A673 (cell line): ENCODE data around the gene SSBP4. TPM values are rescaled to one million over a fixed set of nuclear protein-coding genes. Genes with fewer than 3 reads are reported as not detected.

Experiments
- BruUV-seq: library from RNA; stranded (reverse); fragments of 400-500 nt; replicated peaks from 2 replicates; lab custom pipeline; 2021; lab: Mats Ljungman, UMichigan
- CTCF ChIA-PET: fragments of 300-600 bp; sonication (Branson Sonifier 250); formaldehyde crosslinking; loops from one replicate; lab custom pipeline; 2022; ENCODE audit warnings: antibody characterized with exemption; lab: Charles Lee
- POLR2A ChIA-PET: fragments of 300-600 bp; sonication (Branson Sonifier 250); formaldehyde crosslinking; loops from one replicate; lab custom pipeline; 2022; ENCODE audit warnings: antibody characterized with exemption; ENCODE audit not compliant: low non-redundant PET; lab: Charles Lee
- DNase-seq: peaks from one replicate; pipeline ENCODE4 v3.0.0-alpha.2; 2015; ENCODE audit warnings: low spot score
- H3K27ac ChIP-seq: fragments of 200-600 bp; sonication (generic); 2 replicates; pipeline ENCODE4 v1.5.1; 2016; ENCODE audit warnings: mixed run types, low read depth, mild to moderate bottlenecking, mixed read lengths, antibody characterized with exemption, low read length; ENCODE audit not compliant: poor library complexity, severe bottlenecking
- H3K27me3 ChIP-seq: fragments of 200-600 bp; sonication (generic); replicated peaks from 2 replicates; pipeline ENCODE4 v1.6.1; 2017; ENCODE audit warnings: mixed run types, low read depth, mild to moderate bottlenecking, mixed read lengths, antibody characterized with exemption, low read length; ENCODE audit not compliant: insufficient read depth, poor library complexity
- H3K36me3 ChIP-seq: fragments of 200-600 bp; sonication (generic); 2 replicates; pipeline ENCODE4 v1.6.1; 2016; ENCODE audit warnings: mixed run types, mild to moderate bottlenecking, mixed read lengths, antibody characterized with exemption, low read length; ENCODE audit not compliant: insufficient read depth, poor library complexity, severe bottlenecking
- H3K4me1 ChIP-seq: fragments of 200-600 bp; sonication (generic); 2 replicates; pipeline ENCODE4 v1.6.1; 2017; ENCODE audit warnings: mixed run types, mild to moderate bottlenecking, mixed read lengths, antibody characterized with exemption, low read length; ENCODE audit not compliant: insufficient read depth, poor library complexity, severe bottlenecking
- H3K4me3 ChIP-seq: fragments of 200-600 bp; sonication (generic); 2 replicates; pipeline ENCODE4 v1.5.1; 2016; ENCODE audit warnings: low read depth, mixed run types, mild to moderate bottlenecking, mixed read lengths, low read length; ENCODE audit not compliant: poor library complexity, severe bottlenecking
- H3K9me3 ChIP-seq: fragments of 200-600 bp; sonication (generic); 2 replicates; pipeline ENCODE4 v1.6.1; 2016; ENCODE audit warnings: mixed run types, low read depth, mild to moderate bottlenecking, mixed read lengths, antibody characterized with exemption, low read length; ENCODE audit not compliant: poor library complexity, severe bottlenecking
- EZH2 ChIP-seq: fragments of 200-600 bp; sonication (generic); IDR thresholded peaks from 2 replicates; pipeline ENCODE4 v1.6.1; 2017; ENCODE audit warnings: borderline replicate concordance, low read depth, mild to moderate bottlenecking, mixed read lengths, antibody characterized with exemption, low read length; ENCODE audit not compliant: poor library complexity, severe bottlenecking
- intact Hi-C: fragments of 100-400 bp; cut with micrococcal nuclease; formaldehyde crosslinking; loops from one replicate; pipeline ENCODE4 v1.10.0; 2022; ENCODE audit not compliant: unreplicated experiment
- total RNA-seq: library from RNA; stranded (reverse); gene quantifications from 2 replicates; pipeline ENCODE4 v1.2.3, GENCODE V29; 2021
- TF ChIP-seq, protein P1 (sequence below): fragments of 300-800, 200-600 bp; sonication (generic); conservative IDR thresholded peaks from 2 replicates; pipeline ENCODE4 v1.5.1; 2017; ENCODE audit warnings: low read depth, mild to moderate bottlenecking, antibody characterized with exemption, low read length, moderate library complexity, mixed read lengths

The SSBP4 gene
- total RNA-seq, 1 experiment from 2014 or later = 248 TPM

DNA sequence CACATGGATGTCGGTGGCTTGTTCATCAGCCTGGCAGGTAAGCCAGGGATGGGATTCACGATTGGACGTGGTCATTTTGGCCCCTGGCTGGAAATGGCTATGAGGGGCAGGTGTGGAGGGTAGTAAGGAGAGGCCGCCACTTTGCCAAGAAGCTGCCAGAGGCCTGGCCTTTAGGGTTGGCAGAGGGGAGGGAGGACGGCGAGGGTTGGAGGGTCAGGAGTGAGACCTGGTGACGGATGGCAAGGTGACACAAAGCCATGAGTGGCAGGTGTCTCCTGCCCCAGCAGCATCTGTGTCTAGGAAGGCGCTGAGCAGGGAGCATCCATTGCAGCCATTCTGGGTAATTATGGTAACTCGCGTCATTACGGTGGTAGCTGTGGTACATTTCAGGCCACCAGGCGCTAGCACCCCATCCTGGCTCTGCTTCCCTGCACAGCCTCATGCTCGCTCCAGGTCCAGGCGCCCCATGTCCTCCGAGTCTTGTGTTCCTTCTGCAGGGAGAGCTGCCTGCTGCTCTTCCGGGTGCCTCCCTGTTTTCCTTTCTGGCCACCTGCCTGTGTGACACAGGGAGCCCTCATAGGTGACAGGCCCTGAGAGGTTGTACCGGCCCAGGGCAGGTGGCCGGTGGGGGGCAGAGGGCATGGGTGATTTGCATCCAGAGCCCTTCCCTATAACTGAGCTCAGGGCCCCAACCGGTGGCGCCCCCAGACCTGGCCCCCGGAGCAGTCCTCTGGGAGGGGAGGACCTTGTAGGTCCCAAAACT, 4.2 kb downstream of the SSBP4 start:
- ChIA-PET POLR2A (interaction anchor here (0.6 kb wide), 1 partner anchor 13 kb away, joined by 3 read pairs; no protein-coding TSS in a partner anchor), CTCF (no interaction called here)
- H3K27ac ChIP-seq = peak overlapping the region; percentile 99
- peaks cover 76% of the 10 kb centered on the region for H3K4me1 ChIP-seq
- TF ChIP-seq, protein P1, sequence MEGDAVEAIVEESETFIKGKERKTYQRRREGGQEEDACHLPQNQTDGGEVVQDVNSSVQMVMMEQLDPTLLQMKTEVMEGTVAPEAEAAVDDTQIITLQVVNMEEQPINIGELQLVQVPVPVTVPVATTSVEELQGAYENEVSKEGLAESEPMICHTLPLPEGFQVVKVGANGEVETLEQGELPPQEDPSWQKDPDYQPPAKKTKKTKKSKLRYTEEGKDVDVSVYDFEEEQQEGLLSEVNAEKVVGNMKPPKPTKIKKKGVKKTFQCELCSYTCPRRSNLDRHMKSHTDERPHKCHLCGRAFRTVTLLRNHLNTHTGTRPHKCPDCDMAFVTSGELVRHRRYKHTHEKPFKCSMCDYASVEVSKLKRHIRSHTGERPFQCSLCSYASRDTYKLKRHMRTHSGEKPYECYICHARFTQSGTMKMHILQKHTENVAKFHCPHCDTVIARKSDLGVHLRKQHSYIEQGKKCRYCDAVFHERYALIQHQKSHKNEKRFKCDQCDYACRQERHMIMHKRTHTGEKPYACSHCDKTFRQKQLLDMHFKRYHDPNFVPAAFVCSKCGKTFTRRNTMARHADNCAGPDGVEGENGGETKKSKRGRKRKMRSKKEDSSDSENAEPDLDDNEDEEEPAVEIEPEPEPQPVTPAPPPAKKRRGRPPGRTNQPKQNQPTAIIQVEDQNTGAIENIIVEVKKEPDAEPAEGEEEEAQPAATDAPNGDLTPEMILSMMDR = no peak
- no peak for TF ChIP-seq EZH2
- peak overlapping the region; percentile 17 for H3K4me3 ChIP-seq
- no peaks in the 10 kb centered on the region for H3K9me3 ChIP-seq
- BruUV-seq = no TSS peak
- peaks cover 5% of the 10 kb centered on the region for H3K36me3 ChIP-seq
- intact Hi-C loops = no loop called here
- DNase-seq = no peak
- H3K27me3 ChIP-seq = no peaks in the 10 kb centered on the region

DNA sequence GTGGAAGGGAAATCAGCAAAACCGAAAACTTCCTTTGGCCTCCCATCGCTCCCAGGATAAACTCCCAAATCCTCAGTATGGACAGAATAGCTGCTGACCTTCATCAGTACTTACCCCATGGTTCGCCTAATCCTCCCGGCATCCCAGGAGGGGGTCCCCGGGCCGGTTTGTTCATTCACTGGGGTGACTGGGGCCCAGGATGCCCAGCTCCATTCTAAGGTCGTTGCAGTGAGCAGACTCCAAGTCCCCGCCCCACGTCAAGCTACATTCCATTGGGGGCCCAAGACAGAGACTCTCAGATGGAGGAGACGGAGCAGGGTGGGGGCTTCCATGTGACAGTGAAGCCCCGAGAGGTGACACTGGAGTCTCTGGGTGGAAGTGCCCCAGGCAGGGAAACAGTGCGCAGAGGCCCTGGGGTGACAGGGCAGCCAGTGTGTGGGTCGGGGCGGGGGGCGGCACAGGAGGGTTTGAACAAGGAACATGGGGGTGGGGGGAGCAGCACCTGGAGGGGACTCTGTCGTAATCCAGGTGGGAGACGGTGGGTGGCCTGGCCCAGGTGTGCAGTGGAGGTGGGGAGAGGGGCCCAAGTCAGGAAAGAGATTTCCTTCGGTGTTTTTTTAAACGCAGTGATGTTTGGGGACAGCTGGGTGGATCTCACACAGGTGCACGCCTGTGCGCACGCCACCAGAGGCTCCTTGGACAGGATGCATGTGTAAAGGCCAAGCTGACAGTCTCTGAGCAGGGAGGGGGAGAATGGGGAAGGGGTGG, 5.1 kb downstream of the SSBP4 start:
- DNase-seq = no peak
- Histone ChIP-seq H3K27ac (peak overlapping the region; percentile 99), H3K4me1 (peaks cover 76% of the 10 kb centered on the region), H3K36me3 (peaks cover 5% of the 10 kb centered on the region), H3K27me3 (no peaks in the 10 kb centered on the region), H3K9me3 (no peaks in the 10 kb centered on the region), H3K4me3 (no peak overlapping the region)
- intact Hi-C loops = no loop called here
- no TSS peak for BruUV-seq
- ChIA-PET POLR2A (no interaction called here), CTCF (no interaction called here)
- no peak for TF ChIP-seq EZH2
- TF ChIP-seq, protein P1 = no peak

DNA sequence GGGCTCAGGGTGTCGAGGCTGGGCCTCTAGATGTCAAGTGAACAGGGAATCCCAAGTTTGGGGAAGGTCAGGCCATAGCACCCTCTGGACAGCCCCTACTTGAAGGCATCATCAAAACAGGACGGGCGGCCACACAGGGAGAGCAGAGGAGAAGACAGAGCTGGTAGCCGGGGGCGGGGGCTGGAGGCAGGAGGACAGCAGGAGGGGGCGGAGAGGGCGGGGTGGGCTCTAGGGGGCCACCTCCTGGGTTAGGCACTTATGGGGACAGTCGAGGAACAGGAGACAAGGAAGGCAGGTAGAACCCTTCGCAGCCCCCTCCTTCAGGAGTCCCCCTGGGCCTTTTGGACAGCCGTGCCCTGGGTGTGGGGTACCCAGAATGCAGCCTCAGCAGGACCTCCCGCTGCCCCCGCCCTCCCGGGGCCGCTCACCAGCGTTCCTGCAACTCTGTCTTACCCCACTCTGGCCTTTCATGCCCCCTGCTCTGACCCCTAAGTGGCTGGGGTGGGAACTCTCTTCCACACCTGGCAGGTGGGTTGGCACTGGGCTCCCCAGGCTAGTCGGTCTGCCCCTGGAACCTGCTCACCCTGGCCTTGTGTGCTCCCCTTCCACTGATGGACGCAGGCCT, 5.8 kb downstream of the SSBP4 start:
- POLR2A ChIA-PET = no interaction called here
- H3K4me1 ChIP-seq = peaks cover 83% of the 10 kb centered on the region
- intact Hi-C loops = no loop called here

More for the DNA sequence above, 5.8 kb downstream of the SSBP4 start:
- Histone ChIP-seq H3K9me3 (no peaks in the 10 kb centered on the region), H3K4me3 (no peak overlapping the region), H3K27me3 (no peaks in the 10 kb centered on the region), H3K36me3 (peaks cover 5% of the 10 kb centered on the region), H3K27ac (no peak overlapping the region)
- DNase-seq = no peak
- TF ChIP-seq EZH2 = no peak
- TF ChIP-seq, protein P1 = no peak
- CTCF ChIA-PET = interaction anchor here (0.5 to 0.6 kb wide), 2 partner anchors 146 to 216 kb away, joined by 3 to 4 read pairs; no protein-coding TSS in a partner anchor
- BruUV-seq = no TSS peak
